Left lobe of liver (tissue), 2 donors: ENCODE results near the gene E2F1. TPM values are rescaled to one million over a fixed set of nuclear protein-coding genes. Genes with fewer than 3 reads are reported as not detected.
"Not testable (repeated sequence)": the region's sequence is repeated elsewhere in the genome, so short reads cannot be mapped to it uniquely, and the experiment has no call there.

Experiments used
- ATAC-seq: fragments of 200-7000 bp; cut with Tn5 transposase; one replicate; pipeline ENCODE4 v1.9.1; 2020; ENCODE audit warnings: mild to moderate bottlenecking, moderate library complexity
- DNase-seq: peaks from one replicate; pipeline ENCODE4 v3.0.0-alpha.2; 2020; ENCODE audit warnings: low spot score
- total RNA-seq: library from RNA; stranded (reverse); gene quantifications from one replicate; pipeline ENCODE4 v1.2.1, GENCODE V29; 2021
- donor health status: DM: no; HTN: no; CAD: no; lungs with moderate emphysema.
- donor health status: DM: no; HTN: yes; CAD: no.

The E2F1 gene
- total RNA-seq, 1 donor from 2014 or later: 0.60 TPM

DNA sequence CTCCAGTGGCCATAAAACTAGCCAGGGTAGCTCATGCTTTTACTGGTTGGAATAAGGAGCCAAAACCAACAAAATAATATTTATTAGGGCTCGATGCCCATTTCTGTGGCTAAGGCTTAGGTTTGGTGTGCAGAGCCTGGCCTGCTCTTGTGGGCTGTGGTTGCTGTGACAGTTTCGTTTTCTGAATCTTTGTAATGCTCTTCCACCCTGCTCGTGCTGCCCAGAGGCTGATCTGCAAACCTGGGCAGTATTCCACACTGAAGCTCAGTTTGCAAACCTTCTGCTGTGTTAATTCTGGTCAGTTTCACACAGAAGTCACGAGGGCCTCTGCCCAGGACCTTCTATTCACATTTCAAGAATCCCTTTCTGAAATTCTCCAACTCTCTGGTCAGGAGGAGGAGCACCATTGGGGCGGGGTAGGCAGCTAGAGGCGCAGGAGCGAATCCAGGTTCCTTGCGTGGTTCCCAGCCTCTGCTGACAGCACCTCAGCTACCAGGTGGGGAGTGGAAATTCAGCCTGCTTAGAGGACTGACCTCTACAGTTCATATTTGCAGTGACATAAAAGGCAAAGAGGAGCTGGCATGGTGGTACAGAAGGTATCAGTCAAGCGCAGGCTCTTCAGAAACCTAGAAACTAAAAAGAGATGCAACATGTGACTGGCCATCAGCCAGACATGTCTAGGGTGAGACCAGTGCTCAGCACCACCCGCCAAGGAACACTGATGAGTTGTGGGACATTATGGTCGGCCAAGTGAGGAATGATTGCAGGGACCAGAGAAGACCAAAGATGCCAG lies 38.4 kb downstream of the E2F1 start:
- DNase-seq (no peak), ATAC-seq (peak; percentile 90)

DNA sequence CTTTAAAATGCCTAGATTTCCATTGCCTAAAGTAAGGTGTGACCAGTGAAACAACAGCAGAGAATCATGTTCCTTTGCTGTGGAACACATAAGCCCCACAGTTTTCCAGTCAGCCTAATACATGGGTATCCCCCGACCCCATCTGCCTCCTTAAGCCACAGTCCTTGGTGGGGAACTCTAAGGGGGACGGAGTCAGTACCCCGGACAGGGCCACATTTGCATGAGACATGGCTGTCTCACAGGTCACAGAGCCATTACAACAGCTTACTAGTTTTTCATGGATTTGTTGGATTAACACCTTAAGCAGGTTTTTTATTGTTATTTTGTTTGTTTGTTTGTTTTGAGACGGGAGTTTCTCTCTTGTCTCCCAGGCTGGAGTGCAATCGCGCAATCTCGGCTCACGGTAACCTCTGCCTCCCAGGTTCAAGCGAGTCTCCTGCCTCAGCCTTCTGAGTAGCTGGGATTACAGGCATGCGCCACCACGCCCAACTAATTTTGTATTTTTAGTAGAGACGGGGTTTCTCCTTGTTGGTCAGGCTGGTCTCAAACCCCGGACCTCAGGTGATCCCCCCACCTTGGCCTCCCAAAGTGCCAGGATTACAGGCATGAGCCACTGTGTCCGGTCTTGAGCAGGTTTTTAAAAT lies 39.1 kb downstream of the E2F1 start:
- ATAC-seq: peak; percentile 50
- not testable (repeated sequence) for DNase-seq

DNA sequence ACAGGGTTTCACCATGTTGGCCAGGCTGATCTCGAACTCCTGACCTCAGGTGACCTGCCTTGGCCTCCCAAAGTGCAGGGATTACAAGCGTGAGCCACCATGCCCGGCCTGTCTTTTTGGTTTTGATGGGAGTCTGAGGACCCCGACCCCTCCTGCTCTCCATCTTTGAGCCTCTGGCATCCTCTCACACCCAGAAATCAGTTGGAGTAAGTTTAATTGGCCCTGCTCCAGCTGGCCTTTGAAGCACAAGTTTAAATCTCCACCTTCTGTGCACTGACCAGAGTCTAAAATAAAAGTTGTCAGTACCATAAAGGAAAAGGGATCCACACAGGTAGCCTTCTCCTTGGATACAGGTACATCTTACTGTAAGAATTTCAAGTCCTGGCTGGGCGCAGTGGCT lies 40.0 kb downstream of the E2F1 start:
- no peak for ATAC-seq
- no peak for DNase-seq

DNA sequence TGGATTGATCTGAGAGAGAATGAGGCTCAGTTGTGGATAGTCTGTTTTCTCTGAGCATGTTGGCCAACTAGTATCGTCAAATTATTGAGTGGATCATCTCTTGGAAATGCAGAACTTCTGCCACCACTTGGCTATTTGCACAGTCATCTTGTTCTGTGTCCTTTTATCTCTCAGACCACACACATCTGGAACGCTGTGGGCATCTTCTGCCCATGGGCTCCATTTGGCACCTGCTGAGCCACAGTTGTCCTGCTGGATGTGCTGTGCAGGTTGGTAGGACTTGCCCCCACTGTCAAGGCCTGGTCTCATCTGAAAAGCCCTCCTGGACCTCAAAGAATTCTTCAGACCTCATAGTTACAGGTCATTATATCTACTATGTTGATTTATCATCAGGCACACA lies 40.8 kb downstream of the E2F1 start:
- ATAC-seq (no peak), DNase-seq (no peak)

DNA sequence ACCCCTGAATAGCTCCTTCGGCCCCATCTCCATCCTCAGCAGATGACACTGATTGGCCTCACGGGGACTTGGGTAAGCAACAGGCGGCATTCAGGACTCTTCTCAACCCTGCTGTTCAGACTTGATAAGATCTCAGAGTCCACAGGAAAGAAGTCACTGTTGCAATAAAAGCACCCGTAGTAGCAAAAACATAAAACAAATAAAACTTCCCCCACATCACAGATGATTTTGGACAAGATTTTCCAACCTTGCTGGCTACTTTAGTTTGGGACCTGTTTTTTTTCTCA lies 41.2 kb downstream of the E2F1 start:
- no peak for DNase-seq
- ATAC-seq: no peak

DNA sequence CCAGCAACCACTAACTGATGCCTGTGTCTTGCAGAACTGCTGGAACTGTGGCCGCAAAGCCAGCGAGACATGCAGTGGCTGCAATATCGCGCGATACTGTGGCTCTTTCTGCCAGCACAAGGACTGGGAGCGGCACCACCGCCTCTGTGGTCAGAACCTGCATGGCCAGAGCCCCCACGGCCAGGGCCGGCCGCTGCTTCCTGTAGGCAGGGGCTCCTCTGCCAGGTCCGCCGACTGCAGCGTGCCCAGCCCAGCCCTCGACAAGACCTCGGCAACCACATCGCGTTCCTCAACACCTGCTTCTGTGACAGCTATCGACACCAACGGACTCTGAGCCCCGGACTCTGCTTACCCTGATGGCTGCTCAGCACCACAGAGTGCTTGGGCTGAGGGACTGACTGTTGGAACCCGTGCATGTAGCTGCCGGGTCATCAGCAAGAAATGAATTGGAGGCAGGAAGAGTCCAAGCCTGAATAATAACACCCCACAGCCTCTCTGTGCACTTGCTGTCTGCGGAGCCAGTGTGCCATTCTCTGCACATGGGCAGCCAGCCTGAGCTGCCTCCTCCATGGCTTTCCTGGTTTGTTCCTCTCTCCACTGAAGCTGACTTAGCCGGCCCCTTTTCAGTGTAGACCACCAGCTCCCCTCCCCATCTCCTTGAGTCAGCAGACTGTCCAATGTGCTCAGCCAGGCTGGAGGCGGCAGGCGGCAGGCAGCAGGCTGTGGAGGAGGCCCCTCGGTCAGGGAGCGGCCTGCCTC lies 41.7 kb downstream of the E2F1 start:
- no peak for DNase-seq
- ATAC-seq: no peak

DNA sequence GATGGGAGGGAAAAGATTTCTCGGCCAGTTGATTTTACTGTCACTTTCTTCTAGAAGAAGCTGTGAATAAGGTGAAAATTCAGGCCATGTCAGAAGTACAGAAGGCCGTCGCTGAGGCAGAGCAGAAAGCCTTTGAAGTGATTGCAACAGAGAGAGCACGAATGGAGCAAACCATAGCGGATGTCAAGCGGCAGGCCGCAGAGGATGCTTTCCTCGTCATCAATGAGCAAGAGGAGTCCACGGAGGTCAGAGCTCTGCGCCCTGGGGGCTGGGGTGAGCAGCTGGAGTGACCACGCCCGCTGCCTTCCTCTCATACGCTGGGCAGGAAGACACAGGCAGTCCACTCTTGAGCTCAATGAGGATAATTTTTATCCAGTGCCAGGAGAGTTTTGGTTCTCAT lies 45.9 kb downstream of the E2F1 start:
- ATAC-seq: no peak
- no peak for DNase-seq

DNA sequence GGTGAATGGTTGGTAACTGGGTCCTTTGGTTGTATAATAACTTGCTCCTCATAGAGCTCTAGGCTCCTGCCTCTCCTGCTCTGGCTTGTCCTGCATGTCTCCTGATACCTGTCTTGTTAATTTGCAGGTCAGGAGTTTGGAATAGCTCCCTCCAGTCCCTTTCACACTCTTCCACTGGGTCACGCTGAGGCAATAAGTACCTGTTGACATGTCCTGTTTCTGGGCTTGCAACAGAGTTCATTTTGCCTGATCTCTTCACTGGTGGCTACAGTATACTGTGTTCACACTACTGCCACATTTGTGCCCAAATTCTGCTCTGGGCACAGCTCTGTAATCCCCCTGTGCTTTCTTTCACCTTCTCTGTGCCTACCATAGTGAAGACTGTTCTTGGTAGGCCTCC lies 49.4 kb downstream of the E2F1 start:
- DNase-seq (no peak), ATAC-seq (peak; percentile 98)

DNA sequence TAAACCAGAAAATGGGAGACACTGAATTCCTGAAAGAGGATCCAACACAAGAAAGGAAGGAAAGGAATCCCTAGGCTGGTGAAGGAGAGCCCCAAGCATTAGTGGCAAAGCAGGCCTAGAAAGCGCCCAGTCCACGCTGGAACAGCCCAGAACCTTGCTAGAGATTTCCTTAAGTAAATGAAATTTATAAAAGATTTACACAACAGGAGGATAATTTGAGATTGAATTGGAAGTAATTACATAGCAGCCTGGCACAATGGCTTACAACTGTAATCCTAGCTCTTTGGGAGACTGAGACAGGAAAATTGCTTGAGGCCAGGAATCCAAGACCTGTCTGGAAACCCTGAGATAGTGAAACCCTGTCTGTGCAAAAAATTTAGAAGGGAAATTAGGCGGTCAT lies 50.8 kb downstream of the E2F1 start:
- peak; percentile 14 for DNase-seq
- ATAC-seq: no peak

DNA sequence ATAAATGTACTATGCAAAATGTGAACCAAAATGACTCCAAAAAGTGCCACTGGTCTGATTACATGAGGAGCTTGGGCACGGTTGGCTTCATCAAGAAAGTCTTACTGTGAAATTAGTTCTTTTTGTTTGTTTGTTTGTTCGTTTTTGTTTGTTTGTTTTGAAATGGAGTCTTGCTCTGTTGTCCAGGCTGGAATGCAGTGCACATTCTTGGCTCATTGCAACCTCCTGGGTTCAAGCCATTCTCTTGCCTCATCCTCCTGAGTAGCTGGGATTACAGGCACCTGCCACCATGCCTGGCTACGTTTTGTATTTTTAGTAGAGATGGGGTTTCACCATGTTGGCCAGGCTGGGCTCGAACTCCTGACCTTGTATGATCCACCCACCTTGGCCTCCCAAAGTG lies 54.3 kb downstream of the E2F1 start:
- ATAC-seq, DNase-seq: not testable (repeated sequence)

DNA sequence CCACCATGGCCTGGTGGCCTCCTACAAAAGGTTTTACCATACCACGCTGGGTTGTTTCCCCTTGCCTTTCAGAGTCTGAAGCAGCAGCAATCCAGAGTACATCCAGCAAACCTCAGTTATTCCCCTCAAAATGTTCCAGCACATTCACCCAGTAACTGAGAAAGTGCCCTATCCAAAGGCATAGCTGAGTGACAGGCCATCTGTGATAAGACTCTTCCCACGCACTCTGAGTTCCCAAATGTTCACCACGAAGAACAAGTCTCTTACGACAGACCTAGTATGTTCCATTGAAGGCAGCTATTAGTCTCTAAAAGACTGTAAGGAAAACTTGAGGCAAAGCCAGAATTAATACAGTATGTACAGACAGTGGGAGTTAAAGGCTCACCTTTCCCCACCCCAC lies 55.7 kb downstream of the E2F1 start:
- ATAC-seq (no peak), DNase-seq (no peak)

DNA sequence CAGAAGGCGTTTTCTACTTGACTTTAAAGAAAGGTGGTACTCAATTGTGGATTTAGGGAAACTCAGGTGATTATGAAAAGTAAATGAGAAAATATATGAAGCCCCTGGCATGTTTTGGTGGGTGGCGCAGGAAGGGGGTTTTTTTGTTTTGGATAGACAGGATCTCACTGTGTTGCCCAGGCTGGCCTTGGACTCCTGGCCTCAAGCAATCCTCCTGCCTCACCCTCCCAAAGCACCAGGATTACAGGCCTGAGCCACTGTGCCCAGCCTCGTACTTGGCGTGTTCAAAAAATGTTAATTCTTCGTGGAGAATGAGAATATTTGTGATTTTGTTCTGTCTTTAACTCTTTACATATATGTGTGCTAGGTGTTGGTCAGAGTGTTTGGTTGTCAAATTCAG lies 56.2 kb downstream of the E2F1 start:
- DNase-seq (no peak), ATAC-seq (no peak)

DNA sequence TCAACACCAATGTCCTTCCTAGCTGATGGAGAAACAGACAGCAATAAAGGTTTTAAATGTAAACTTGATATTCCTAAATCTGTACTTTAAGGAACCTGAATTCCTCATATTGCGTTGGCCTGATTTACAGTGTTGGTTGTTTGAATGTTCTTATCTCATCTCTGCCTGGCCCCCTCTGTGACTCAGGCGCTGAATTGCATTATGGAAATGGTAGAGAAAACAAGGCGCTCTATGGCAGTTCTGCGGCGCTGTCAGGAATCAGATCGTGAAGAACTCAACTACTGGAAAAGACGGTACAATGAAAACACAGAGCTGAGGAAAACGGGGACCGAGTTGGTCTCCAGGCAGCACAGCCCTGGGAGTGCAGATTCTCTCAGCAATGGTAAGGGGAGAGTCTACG lies 56.7 kb downstream of the E2F1 start:
- DNase-seq (no peak), ATAC-seq (no peak)

DNA sequence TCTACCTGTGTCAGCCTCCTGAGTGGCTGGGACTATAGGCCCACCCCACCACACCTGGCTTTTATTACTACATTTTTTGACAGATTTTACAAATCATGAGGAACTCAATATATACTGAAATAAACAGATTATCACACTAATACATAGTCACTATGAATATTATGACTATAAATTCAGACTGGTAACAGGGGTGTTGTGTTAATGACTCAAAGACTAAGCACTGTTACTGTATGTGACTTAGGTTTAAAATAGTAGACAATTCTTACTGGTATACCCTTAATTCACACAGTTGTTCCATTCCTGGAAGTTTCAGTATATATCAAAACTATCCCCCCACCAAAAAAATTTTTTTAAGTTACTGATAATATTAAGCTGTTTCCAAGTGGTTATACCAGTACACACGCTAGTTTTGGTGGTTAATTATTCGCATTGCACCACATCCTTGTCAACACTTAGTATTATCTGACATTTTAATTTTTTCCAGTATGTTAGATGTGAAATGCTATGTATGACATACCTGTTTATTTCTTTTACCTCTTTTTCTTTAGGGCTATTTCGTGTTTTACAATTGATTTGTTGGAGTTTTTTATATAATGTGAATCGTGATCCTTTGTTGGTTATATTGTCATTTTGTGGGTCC lies 58.5 kb downstream of the E2F1 start:
- ATAC-seq: no peak
- DNase-seq: no peak

DNA sequence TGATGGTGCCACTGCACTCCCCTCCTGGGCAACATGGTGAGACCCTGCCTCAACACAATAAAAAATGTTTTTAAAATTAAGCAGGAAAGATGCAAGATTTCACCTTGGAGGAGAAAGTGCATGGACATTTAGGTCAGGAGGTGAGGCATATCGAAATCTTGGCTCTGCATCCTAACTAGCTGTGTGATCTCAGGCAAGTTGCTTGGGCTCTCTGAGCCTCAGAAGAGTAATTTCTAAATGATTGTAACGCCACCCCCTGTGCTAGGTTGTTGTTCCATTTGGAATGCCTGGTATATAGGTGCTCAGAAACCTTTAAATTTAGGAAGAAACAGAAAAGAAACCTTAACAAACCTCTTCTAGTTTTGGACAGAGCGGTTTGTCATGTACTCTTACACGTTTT lies 60.0 kb downstream of the E2F1 start:
- ATAC-seq (no peak), DNase-seq (no peak)

Other genes starting within 250 kb of the E2F1 start
- 12.1 TPM for gene SNTA1, start 242.6 kb downstream of the E2F1 start, total RNA-seq
- 5.7 TPM for gene CBFA2T2, start 196.3 kb downstream of the E2F1 start, total RNA-seq
- not detected for gene C20orf144, start 24.1 kb downstream of the E2F1 start, total RNA-seq
- 0.20 TPM for gene ACTL10, start 19.4 kb downstream of the E2F1 start, total RNA-seq
- 19.9 TPM for gene NECAB3, start 12.0 kb downstream of the E2F1 start, total RNA-seq
- 15.4 TPM for gene PXMP4, start 33.9 kb upstream of the E2F1 start, total RNA-seq
- gene ZNF341, start 45.6 kb upstream of the E2F1 start, total RNA-seq: 1.5 TPM
- 24.4 TPM for gene CHMP4B, start 125.0 kb upstream of the E2F1 start, total RNA-seq